H1 (cell line): ENCODE results near the gene GDAP2. TPM values are rescaled to one million over a fixed set of nuclear protein-coding genes. Genes with fewer than 3 reads are reported as not detected.

Experiments used
- CTCF ChIA-PET: fragments of 300-600 bp; sonication (Branson Sonifier 250); formaldehyde crosslinking; loops from one replicate; lab custom pipeline; 2021; ENCODE audit not compliant: partially characterized antibody; lab: Charles Lee
- POLR2A ChIA-PET: fragments of 300-600 bp; sonication (Branson Sonifier 250); formaldehyde crosslinking; loops from one replicate; lab custom pipeline; 2021; ENCODE audit warnings: inconsistent platforms; ENCODE audit not compliant: partially characterized antibody; lab: Charles Lee
- DNase-seq, 2 experiments: peaks; one replicate each; pipeline versions ENCODE4 v3.0.0 to v3.0.0-alpha.2; 2010 to 2022; ENCODE audit warnings: low spot score in 2 of 2, low read depth in 1 of 2, mixed read lengths in 1 of 2
- FAIRE-seq: peaks from 2 replicates; lab custom pipeline; 2011; peaks lifted over from hg19 to GRCh38; lab: Jason Lieb, UNC
- H2AFZ ChIP-seq: 2 replicates; pipeline ENCODE4 v1.8.1; 2012; ENCODE audit warnings: low read length, inconsistent platforms
- H2AK5ac ChIP-seq: 2 replicates; pipeline ENCODE4 v1.6.1; 2013; ENCODE audit warnings: low read depth, low read length
- H2BK120ac ChIP-seq: replicated peaks from 2 replicates; pipeline ENCODE3; 2013; ENCODE audit warnings: low read depth, low read length, inconsistent platforms
- H2BK12ac ChIP-seq: 2 replicates; pipeline ENCODE4 v1.6.1; 2013; ENCODE audit warnings: low read depth, low read length
- H2BK15ac ChIP-seq: 2 replicates; pipeline ENCODE4 v1.6.1; 2013; ENCODE audit warnings: low read length
- H2BK20ac ChIP-seq: 2 replicates; pipeline ENCODE4 v1.6.1; 2013; ENCODE audit warnings: low read length
- H2BK5ac ChIP-seq: 2 replicates; pipeline ENCODE4 v1.6.1; 2013; ENCODE audit warnings: low read depth, low read length
- H3K14ac ChIP-seq: 2 replicates; pipeline ENCODE4 v1.6.1; 2013; ENCODE audit warnings: inconsistent platforms; ENCODE audit not compliant: insufficient read length
- H3K18ac ChIP-seq: 2 replicates; pipeline ENCODE4 v1.6.1; 2013; ENCODE audit warnings: low read length; ENCODE audit errors: extremely low read depth
- H3K23ac ChIP-seq: 2 replicates; pipeline ENCODE4 v1.6.1; 2013; ENCODE audit warnings: inconsistent platforms; ENCODE audit not compliant: insufficient read length
- H3K23me2 ChIP-seq: 2 replicates; pipeline ENCODE4 v1.6.1; 2013; ENCODE audit warnings: low read depth, low read length
- H3K27ac ChIP-seq: 2 replicates; pipeline ENCODE4 v1.6.1; 2011; ENCODE audit warnings: low read depth, low read length, inconsistent platforms
- H3K27me3 ChIP-seq, 4 experiments: replicated peaks in 1 of 4; 1 replicate in 1 of 4; 2 replicates in 3 of 4; pipeline versions ENCODE4 v1.6.1 to v1.8.1; 2011 to 2013; ENCODE audit warnings: low read length in 3 of 4, mild to moderate bottlenecking in 3 of 4, inconsistent platforms in 2 of 4, mixed read lengths in 2 of 4, moderate library complexity in 1 of 4; ENCODE audit not compliant: control insufficient read depth in 3 of 4, insufficient read depth in 3 of 4; ENCODE audit errors: extremely low read depth in 1 of 4
- H3K36me3 ChIP-seq, 4 experiments: 2 replicates each; pipeline versions ENCODE4 v1.6.1 to v1.8.1; 2011 to 2013; ENCODE audit warnings: mild to moderate bottlenecking in 4 of 4, low read length in 3 of 4, moderate library complexity in 2 of 4, control low read depth in 1 of 4, inconsistent platforms in 1 of 4; ENCODE audit not compliant: insufficient read depth in 4 of 4, control insufficient read depth in 2 of 4
- H3K4ac ChIP-seq: replicated peaks from 2 replicates; pipeline ENCODE3; 2013; ENCODE audit warnings: low read length, low read depth, mixed read lengths, inconsistent platforms; ENCODE audit not compliant: insufficient read length
- H3K4me1 ChIP-seq, 4 experiments: replicated peaks in 1 of 4; 1 replicate in 1 of 4; 2 replicates in 3 of 4; pipeline versions ENCODE4 v1.6.1 to v1.8.1; 2011 to 2013; ENCODE audit warnings: low read length in 3 of 4, inconsistent platforms in 2 of 4, mixed read lengths in 1 of 4; ENCODE audit not compliant: insufficient read depth in 4 of 4, control insufficient read depth in 3 of 4
- H3K4me2 ChIP-seq, 2 experiments: 2 replicates each; pipeline versions ENCODE4 v1.6.1 to v1.8.1; 2011 to 2013; ENCODE audit warnings: low read depth in 2 of 2, low read length in 2 of 2, control low read depth in 1 of 2, inconsistent platforms in 1 of 2, mild to moderate bottlenecking in 1 of 2; ENCODE audit not compliant: insufficient read depth in 1 of 2
- H3K4me3 ChIP-seq, 4 experiments: fragments of 200-600, 300-600 bp in 1 of 4; sonication (generic), shearing (Covaris generic), sonication (Bioruptor Twin) in 1 of 4; 2 replicates each; pipeline versions ENCODE4 v1.5.1 to v1.8.1; 2011 to 2016; ENCODE audit warnings: low read length in 4 of 4, low read depth in 3 of 4, control low read depth in 2 of 4, inconsistent platforms in 2 of 4, mild to moderate bottlenecking in 2 of 4, mixed read lengths in 1 of 4, moderate library complexity in 1 of 4; ENCODE audit not compliant: insufficient read depth in 2 of 4; ENCODE audit errors: extremely low read depth in 1 of 4
- H3K56ac ChIP-seq: replicated peaks from 2 replicates; pipeline ENCODE3; 2013; ENCODE audit warnings: low read depth, mild to moderate bottlenecking, mixed read lengths, low read length, inconsistent platforms; ENCODE audit not compliant: insufficient read length
- H3K79me1 ChIP-seq: 2 replicates; pipeline ENCODE4 v1.6.1; 2013; ENCODE audit warnings: low read depth, low read length, control low read depth
- H3K79me2 ChIP-seq, 2 experiments: 2 replicates each; pipeline versions ENCODE4 v1.6.1 to v1.8.1; 2012 to 2013; ENCODE audit warnings: low read length in 2 of 2, mild to moderate bottlenecking in 2 of 2, inconsistent platforms in 1 of 2; ENCODE audit not compliant: insufficient read depth in 2 of 2, control insufficient read depth in 1 of 2
- H3K9ac ChIP-seq, 4 experiments: replicated peaks in 1 of 4; 1 replicate in 1 of 4; 2 replicates in 3 of 4; pipeline versions ENCODE4 v1.6.1 to v1.8.1; 2011 to 2013; ENCODE audit warnings: low read depth in 3 of 4, low read length in 3 of 4, control low read depth in 2 of 4, mild to moderate bottlenecking in 2 of 4, moderate library complexity in 2 of 4, inconsistent platforms in 1 of 4; ENCODE audit errors: extremely low read depth in 1 of 4
- H3K9me3 ChIP-seq, 2 experiments: 2 replicates each; pipeline versions ENCODE4 v1.6.1 to v1.8.1; 2012 to 2013; ENCODE audit warnings: mild to moderate bottlenecking in 2 of 2, moderate library complexity in 2 of 2, control low read depth in 1 of 2, inconsistent platforms in 1 of 2, low read depth in 1 of 2, low read length in 1 of 2, mixed read lengths in 1 of 2; ENCODE audit not compliant: insufficient read depth in 2 of 2
- H4K20me1 ChIP-seq, 2 experiments: replicated peaks in 1 of 2; 2 replicates each; pipeline versions ENCODE3 to v1.8.1; 2011 to 2013; ENCODE audit warnings: inconsistent platforms in 2 of 2, low read length in 2 of 2, mild to moderate bottlenecking in 1 of 2; ENCODE audit not compliant: insufficient read depth in 2 of 2, control insufficient read depth in 1 of 2
- H4K5ac ChIP-seq: 2 replicates; pipeline ENCODE4 v1.6.1; 2013; ENCODE audit warnings: low read length, low read depth, mixed read lengths, inconsistent platforms; ENCODE audit not compliant: insufficient read length
- H4K8ac ChIP-seq: 2 replicates; pipeline ENCODE4 v1.8.0; 2013; ENCODE audit warnings: mild to moderate bottlenecking, moderate library complexity, low read length, inconsistent platforms; ENCODE audit not compliant: insufficient read depth; ENCODE audit errors: extremely low read depth
- H4K91ac ChIP-seq: replicated peaks from 2 replicates; pipeline ENCODE3; 2013; ENCODE audit warnings: low read length, mixed read lengths, inconsistent platforms; ENCODE audit not compliant: insufficient read length
- ASH2L ChIP-seq: fragments of 200-600, 300-600 bp; sonication (generic); IDR thresholded peaks from one replicate; pipeline ENCODE4 v1.7.1; 2017; ENCODE audit warnings: low read length
- EP300 ChIP-seq, 2 experiments: IDR thresholded peaks; 1 replicate in 1 of 2; 2 replicates in 1 of 2; pipeline ENCODE4 v1.6.1; 2011 to 2012; ENCODE audit warnings: low read depth in 2 of 2, low read length in 2 of 2, mild to moderate bottlenecking in 2 of 2, borderline replicate concordance in 1 of 2, inconsistent platforms in 1 of 2, moderate library complexity in 1 of 2
- SP2 ChIP-seq: IDR thresholded peaks from 2 replicates; pipeline ENCODE4 v1.6.1; 2012; ENCODE audit warnings: mild to moderate bottlenecking, low read length, inconsistent platforms
- TEAD4 ChIP-seq: IDR thresholded peaks from 2 replicates; pipeline ENCODE4 v1.6.1; 2012; ENCODE audit warnings: low read depth, low read length, inconsistent platforms, mixed read lengths
- WGBS, 2 experiments: shearing (Covaris generic) in 1 of 2; methylation state at CpG; one replicate each; pipeline versions ENCODE4 v1.1.6 to v1.1.7; 2013 to 2015; ENCODE audit warnings: low lambda C conversion rate in 2 of 2, mixed read lengths in 2 of 2, inconsistent platforms in 1 of 2, low coverage in 1 of 2, missing lambda C conversion rate in 1 of 2; ENCODE audit not compliant: insufficient replicate concordance in 2 of 2, insufficient coverage in 1 of 2, insufficient read length in 1 of 2; ENCODE audit errors: extremely low coverage in 1 of 2, missing lambda C conversion rate in 1 of 2; 5-methylcytosine and 5-hydroxymethylcytosine counted together
- polyA plus RNA-seq, 7 experiments: library from polyadenylated mRNA; depleted of rRNA in 3 of 7; stranded (reverse) in 5 of 7; unstranded in 2 of 7; fragments of >200 nt in 5 of 7; fragments of 200-250 nt in 2 of 7; gene quantifications; 1 replicate in 5 of 7; 2 replicates in 1 of 7; 4 replicates in 1 of 7; pipeline versions ENCODE4 v1.2.1 to v1.2.3, GENCODE V29; 2011 to 2013; ENCODE audit warnings: missing spikeins in 2 of 7, mixed read lengths in 2 of 7
- total RNA-seq: library from RNA; stranded (reverse); fragmentation: NEBNext Ultra II Directional; extraction: Animal tissue kit (Norgen Biotek cat#: 25700); gene quantifications from 2 replicates; pipeline ENCODE4 v1.2.1, GENCODE V29; 2021

GDAP2 gene
- total and polyA plus RNA-seq, 2 of the 8 experiments (the other 6 are each of a cell fraction or from before 2014, with no cell fraction given): 8.6 to 27.8 TPM

- Histone ChIP-seq H2BK15ac (no peak overlapping the region), H3K9me3 (peaks cover 13 to 15% of the 10 kb centered on the region in 2 experiments; a peak in 3 of 4 replicates), H2AK5ac (no peak overlapping the region), H3K4ac (no peak overlapping the region), H3K56ac (no peak overlapping the region), H3K79me1 (no peaks in the 10 kb centered on the region), H3K27me3 (no peaks in the 10 kb centered on the region), H2BK20ac (no peak overlapping the region), H4K91ac (no peak overlapping the region), H3K18ac (no peak overlapping the region), H2AFZ (no peak overlapping the region), H4K5ac (no peak overlapping the region), H3K9ac (no peak overlapping the region), H3K4me2 (no peak overlapping the region), H3K23ac (no peak overlapping the region), H3K79me2 (no peaks in the 10 kb centered on the region), H3K23me2 (no peaks in the 10 kb centered on the region), H3K14ac (no peak overlapping the region), H3K4me3 (no peak overlapping the region), H4K8ac (no peak overlapping the region), H2BK120ac (no peak overlapping the region), H2BK12ac (no peak overlapping the region), H3K4me1 (no peaks in the 10 kb centered on the region; a peak in 2 of 7 replicates), H4K20me1 (no peaks in the 10 kb centered on the region), H3K27ac (no peak overlapping the region), H3K36me3 (no peaks in the 10 kb centered on the region), H2BK5ac (no peak overlapping the region)
- WGBS, 2 experiments: 50% methylated on average over 4 of the region's 4 CpGs; no CpG with 5 or more reads in 1 of the 2 experiments
- FAIRE-seq: no peak
- CTCF ChIA-PET: interaction anchor here (1.5 kb wide), 1 partner anchor 76 kb away, joined by 6 read pairs; no protein-coding TSS in a partner anchor
- no peak for DNase-seq
- POLR2A ChIA-PET: no interaction called here
- TF ChIP-seq ASH2L (no peak), EP300 (IDR thresholded peaks at IDR 0.05; ENCODE audit: borderline replicate concordance in 1 of 2, low read depth in 2 of 2, low read length in 2 of 2) (no peak), TEAD4 (no peak), SP2 (no peak)
Measured at GRCh38 chr1:117819301-117819700, 110.1 kb downstream of the GDAP2 start.
